HG03442 (cell line): ENCODE results near the gene MZB1.

Experiments
- ATAC-seq: cut with Tn5 transposase; IDR thresholded peaks from one replicate; pipeline ENCODE4 v1.9.1; 2021; ENCODE audit warnings: mild to moderate bottlenecking, moderate library complexity; ENCODE audit not compliant: unreplicated experiment

MZB1 gene

GRCh38 chr5:139389701-139390638 is at the start of gene MZB1:
Gene MZB1 (minus strand): TSS chr5:139389913. CDS start chr5:139389856, 57 bp downstream.
- peak; percentile 38 for ATAC-seq

GRCh38 chr5:139439013-139439903 is 49.5 kb upstream of the MZB1 start, which contains the start of gene DNAJC18:
Gene DNAJC18 (minus strand): TSS chr5:139439525. CDS start chr5:139439445, 80 bp downstream.
- peak; percentile 86 for ATAC-seq

GRCh38 chr5:139438707-139439012 is 48.9 kb upstream of the MZB1 start:
- no peak for ATAC-seq

DNA sequence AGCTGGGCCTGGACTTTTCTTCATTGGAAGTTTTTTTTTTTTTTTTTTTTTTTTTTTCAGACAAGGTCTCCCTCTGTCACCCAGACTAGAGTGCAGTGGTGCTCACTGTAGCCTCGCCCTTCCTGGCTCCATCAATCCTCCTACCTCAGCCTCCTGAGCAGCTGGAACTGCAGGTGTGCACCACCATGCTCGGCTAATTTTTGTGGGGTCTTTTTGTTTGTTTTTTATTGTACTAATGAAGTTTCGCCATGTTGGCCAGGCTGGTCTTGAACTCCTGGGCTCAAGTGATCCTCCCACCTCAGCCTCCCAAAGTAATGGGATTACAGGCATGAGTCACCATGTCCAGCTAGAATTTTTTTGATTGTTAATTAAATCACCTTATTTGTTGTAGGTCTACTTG is 46.0 kb upstream of the MZB1 start:
- ATAC-seq: no peak

- no peak for ATAC-seq
These were observed 42.0 kb upstream of the MZB1 start for GRCh38 chr5:139431706-139432105.

GRCh38 chr5:139430015-139430414 is 40.3 kb upstream of the MZB1 start:
- no peak for ATAC-seq

DNA sequence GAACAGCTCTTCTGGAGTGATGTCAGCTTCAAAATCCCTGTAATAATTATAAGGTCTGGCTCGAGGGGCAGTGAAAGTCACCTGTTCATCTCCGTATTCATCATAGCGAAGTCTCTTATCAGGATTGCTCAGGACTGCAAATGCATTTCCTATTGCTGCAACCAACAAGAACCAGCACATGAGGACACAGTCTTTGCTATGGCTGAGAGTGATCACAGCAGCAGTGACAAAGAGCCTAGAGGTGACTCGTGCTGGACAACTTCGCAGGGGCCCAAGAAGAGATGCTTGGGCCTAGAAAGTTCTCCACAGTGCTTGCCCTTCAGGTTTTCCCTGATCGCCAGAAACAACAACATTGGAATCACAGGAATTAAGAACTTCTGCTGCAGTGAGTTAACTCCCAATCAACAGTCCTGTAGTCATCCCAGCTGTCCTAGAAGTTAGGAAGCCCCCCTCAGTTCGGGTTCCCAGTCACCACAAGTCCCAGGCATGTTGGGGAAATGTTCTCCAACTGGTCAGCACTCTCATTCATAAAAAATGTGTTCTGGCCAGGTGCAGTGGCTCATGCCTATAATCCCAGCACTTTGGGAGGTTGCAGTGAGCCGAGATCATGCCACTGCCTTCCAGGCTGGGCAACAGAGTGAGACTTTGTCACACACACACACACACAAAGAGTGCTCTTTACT is 36.6 kb upstream of the MZB1 start:
- ATAC-seq: no peak

DNA sequence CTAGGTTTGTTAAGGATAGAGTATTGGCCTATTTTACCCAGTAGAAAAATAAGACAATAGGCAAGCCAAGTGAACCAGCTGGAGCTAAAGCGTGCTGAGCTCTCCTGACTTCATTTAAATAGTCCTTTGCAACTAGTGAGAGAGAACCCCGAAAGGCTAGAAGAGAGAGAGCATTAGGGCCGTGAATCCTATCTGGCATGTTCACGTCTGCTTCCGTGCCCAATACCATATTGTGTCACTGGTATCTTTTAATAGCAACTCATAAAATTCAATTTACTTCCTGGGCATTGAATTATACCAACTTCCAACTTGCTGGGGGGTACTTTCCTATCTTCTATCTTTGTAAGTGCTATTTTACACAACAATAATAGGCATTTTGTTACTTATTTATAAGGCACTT is 35.8 kb upstream of the MZB1 start:
- ATAC-seq: no peak

- peak; percentile 52 for ATAC-seq
These were observed 32.7 kb upstream of the MZB1 start for GRCh38 chr5:139422307-139422893.

DNA sequence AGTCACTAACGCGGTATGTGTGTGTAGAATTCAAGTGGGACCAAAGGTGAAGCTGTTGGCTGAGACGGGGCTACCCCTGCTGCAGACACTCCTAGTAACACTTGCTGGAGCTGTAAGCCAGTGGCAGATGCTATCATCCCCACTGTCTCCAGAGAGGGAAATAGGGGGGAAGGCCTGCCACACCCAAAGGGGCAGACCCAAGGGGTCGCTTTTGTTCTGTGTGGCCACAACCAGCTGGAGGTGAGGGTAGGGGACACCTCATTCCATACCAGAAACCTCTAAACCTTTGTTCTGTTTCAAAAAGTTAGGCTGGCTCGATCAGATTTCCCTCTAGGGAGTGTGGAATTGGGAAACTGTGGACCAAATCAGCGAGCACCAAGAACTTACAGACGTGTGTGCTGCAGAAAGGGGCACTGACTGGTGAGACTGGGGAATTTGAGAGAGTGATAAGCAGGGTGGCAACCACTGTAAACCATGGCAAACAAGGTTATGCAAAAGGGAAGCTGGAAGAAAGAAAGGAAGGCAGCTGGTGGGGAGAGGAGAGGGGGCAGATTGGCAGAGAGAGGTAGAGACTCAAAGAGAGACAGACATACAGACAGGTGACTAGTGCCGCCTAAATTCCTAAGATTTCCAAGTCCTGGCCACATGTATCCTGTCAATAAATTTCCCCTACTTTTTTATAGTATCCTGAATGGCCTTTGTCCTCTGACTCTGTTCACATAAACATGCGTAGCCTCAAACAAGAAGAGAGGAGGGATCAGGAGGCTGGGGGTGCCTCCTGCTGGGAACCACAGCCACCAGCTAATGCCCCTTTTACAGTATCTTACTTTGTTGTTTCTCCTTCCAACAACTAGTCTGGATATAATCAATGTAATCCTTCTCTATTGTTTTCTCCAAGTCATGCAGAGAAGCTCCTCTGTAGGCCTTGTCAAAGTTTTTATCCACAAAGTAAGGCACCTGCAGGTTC is 29.8 kb upstream of the MZB1 start:
- no peak for ATAC-seq

DNA sequence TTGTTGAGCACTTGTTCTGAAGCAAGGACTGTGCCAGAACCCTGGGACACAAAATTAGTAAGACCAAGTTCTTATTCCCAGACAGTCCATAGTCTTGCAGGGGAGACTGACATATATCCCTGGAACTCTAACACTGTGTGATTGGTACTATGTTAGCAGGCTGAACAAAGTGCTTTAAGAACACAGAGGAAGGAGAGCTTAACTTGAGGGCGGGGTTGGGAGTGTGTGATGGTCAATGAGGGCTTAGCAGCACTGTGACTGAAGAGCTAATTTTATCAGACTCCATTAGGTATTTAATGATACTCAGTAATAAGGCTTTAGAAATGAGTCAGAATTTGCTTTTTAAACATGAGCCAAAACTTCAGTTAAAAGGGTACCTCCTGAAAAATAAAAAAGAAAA is 29.1 kb upstream of the MZB1 start:
- ATAC-seq: no peak

GRCh38 chr5:139417214-139417613 is 27.5 kb upstream of the MZB1 start:
- ATAC-seq: no peak

DNA sequence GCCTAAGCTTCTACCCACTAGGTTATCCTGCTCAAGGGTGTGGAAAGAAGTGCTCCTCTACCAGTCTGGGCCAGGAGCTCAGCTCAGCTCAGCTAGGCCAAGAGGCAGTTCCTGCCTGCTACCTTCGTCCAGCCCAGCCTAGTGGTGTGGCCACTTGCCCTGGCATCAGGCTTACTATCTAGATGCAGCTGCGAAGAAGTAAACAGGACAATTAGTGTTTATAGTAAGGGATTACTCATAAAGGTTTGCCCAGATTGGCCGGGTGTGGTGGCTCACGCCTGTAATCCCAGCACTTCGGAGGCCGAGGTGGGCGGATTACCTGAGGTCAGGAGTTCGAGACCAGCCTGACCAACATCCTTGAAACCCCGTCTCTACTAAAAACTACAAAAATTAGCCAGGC is 26.9 kb upstream of the MZB1 start:
- no peak for ATAC-seq

GRCh38 chr5:139415869-139416268 is 26.2 kb upstream of the MZB1 start:
- no peak for ATAC-seq

GRCh38 chr5:139415221-139415861 is 25.6 kb upstream of the MZB1 start:
- ATAC-seq: no peak

DNA sequence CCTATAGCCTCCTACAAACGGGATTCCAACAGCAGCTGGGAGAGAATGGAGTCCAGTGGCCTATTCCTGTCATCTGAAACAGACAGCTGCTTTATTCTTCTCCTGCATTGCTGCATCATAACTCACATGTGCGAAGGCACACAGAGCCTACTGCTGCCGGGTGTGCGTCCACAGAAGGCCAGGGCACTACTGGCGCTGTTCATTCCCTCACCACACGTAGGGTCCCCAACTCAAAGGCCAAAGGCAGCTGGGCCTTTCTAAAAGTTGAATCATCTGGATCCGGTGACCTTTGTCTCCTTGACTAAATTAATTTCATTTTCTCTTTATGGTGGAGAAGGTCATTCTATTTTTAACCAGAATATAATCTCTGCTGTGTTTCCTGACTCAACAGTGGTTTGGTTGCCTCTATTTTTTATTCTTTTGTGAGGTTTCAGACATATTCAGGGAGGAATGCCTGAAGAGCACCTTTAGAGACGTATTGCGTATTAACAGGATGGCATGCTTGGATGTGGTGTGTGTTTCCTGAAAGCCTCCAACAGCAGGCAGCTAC is 24.9 kb upstream of the MZB1 start:
- no peak for ATAC-seq

DNA sequence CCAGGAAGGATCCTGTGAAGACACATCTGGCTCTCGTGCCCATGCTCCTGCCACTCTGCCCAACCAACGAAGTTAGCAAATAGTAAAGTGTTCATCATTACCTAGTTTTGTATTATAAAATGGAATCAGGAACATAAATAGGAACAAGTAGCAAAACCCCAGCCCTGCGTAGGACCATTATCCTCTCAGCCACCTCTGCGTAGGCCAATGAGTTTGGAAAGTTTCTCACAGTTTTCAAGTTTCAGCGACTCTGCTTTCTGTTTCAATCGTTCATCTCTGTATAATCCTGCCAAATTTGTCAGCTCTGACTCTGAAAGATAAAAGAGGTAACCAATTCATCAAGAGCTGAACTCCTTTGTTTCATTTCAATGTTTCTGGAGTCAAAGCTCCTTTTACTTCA is 24.2 kb upstream of the MZB1 start:
- ATAC-seq: peak; percentile 50

- ATAC-seq: no peak
These were observed 23.4 kb upstream of the MZB1 start for GRCh38 chr5:139413153-139413552.
